ENCODE results near the gene ATXN1.

DNA sequence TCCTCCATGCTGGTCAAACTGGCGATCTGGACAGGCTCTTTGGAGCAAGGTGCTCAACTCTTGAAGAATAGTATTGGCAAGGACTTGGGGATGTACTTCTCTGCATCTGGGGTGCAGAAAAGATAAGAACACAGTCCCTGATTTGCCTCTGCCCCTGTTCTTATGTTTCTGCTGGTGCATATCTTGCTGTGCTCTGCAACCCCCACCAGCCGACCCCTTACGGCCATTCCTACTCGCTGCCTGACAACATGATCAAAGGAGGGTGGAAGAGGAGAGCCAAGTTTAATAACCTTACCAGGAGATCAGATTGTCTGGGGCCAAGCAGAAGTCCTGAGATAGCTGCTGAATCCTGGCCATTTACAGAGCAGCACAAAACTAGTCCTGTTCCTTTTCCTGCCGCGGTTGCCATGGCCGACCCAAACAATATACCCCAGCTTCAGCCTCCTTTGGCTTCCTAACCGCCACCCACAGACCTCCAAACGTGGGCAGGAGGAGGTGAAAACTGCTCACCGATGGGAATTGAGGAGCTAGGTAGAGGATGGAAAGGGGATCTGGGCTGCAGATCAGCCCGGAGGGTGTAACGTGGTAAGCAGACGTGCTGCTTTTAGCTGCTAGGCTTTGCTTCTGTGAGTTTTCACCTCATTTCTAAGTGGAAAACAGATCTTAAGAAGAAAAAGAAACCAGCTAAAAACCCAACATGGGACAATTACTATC lies 60.9 kb downstream of the ATXN1 start:
- no peak for TF ChIP-seq ZNF70 (CRISPR knock-in tag; IDR thresholded peaks at IDR 0.05)
- no peak for TF ChIP-seq TCF4 (CRISPR knock-in tag; IDR thresholded peaks at IDR 0.05; ENCODE audit: borderline replicate concordance)
- TF ChIP-seq ZFP30 (CRISPR knock-in tag; IDR thresholded peaks at IDR 0.05) = no peak
- no peak for TF ChIP-seq ZC3H10 (CRISPR knock-in tag; IDR thresholded peaks at IDR 0.05)
- TF ChIP-seq ZNF8 (CRISPR knock-in tag; IDR thresholded peaks at IDR 0.05) = no peak
- no peak for TF ChIP-seq ZFP3 (CRISPR knock-in tag; IDR thresholded peaks at IDR 0.05)
- no peak for TF ChIP-seq TSHZ2 (CRISPR knock-in tag; IDR thresholded peaks at IDR 0.05)
- no peak for TF ChIP-seq OSR1 (CRISPR knock-in tag; IDR thresholded peaks at IDR 0.05)
- no peak for TF ChIP-seq GLIS3 (CRISPR knock-in tag; IDR thresholded peaks at IDR 0.05)
- TF ChIP-seq ESRRG (CRISPR knock-in tag; IDR thresholded peaks at IDR 0.05) = no peak
- TF ChIP-seq TOX (CRISPR knock-in tag; IDR thresholded peaks at IDR 0.05; ENCODE audit: borderline replicate concordance) = no peak
- TF ChIP-seq ZNF565 (CRISPR knock-in tag; conservative IDR thresholded peaks at IDR 0.05; ENCODE audit: low read depth) = no peak
